BLaER1 (cell line): ENCODE measurements around the gene ZNRF3.

Experiments used
- H3K27ac ChIP-seq: shearing (Covaris generic); formaldehyde crosslinking; 2 replicates; pipeline ENCODE4 v1.8.1; 2022
- H3K27me3 ChIP-seq: shearing (Covaris generic); formaldehyde crosslinking; 2 replicates; pipeline ENCODE4 v1.8.1; 2022
- H3K36me3 ChIP-seq: shearing (Covaris generic); formaldehyde crosslinking; 2 replicates; pipeline ENCODE4 v1.8.1; 2022
- H3K4me1 ChIP-seq: shearing (Covaris generic); formaldehyde crosslinking; 2 replicates; pipeline ENCODE4 v1.8.1; 2022
- H3K4me2 ChIP-seq: shearing (Covaris generic); formaldehyde crosslinking; 2 replicates; pipeline ENCODE4 v1.8.1; 2022
- H3K4me3 ChIP-seq: shearing (Covaris generic); formaldehyde crosslinking; 2 replicates; pipeline ENCODE4 v1.8.1; 2022
- H3K9ac ChIP-seq: shearing (Covaris generic); formaldehyde crosslinking; 2 replicates; pipeline ENCODE4 v1.8.1; 2022
- H3K9me3 ChIP-seq: shearing (Covaris generic); formaldehyde crosslinking; 2 replicates; pipeline ENCODE4 v1.8.1; 2022
- H4K20me1 ChIP-seq: shearing (Covaris generic); formaldehyde crosslinking; 2 replicates; pipeline ENCODE4 v1.8.1; 2022
- Cebpa-rat ChIP-seq: shearing (Covaris generic); IDR thresholded peaks from 2 replicates; pipeline ENCODE4 v1.8.1; 2022

ZNRF3 gene

GRCh38 chr22:29092243-29092642 lies 208.9 kb downstream of the ZNRF3 start:
- Histone ChIP-seq H3K9ac (no peak overlapping the region), H3K4me3 (no peak overlapping the region), H3K4me2 (no peak overlapping the region), H3K9me3 (no peaks in the 10 kb centered on the region), H3K27ac (no peak overlapping the region), H4K20me1 (no peaks in the 10 kb centered on the region), H3K4me1 (no peaks in the 10 kb centered on the region), H3K27me3 (no peaks in the 10 kb centered on the region), H3K36me3 (no peaks in the 10 kb centered on the region)
- TF ChIP-seq Cebpa-rat: no peak

- no peaks in the 10 kb centered on the region for H4K20me1 ChIP-seq
- H3K36me3 ChIP-seq: no peaks in the 10 kb centered on the region
- no peaks in the 10 kb centered on the region for H3K27me3 ChIP-seq
- no peak overlapping the region for H3K4me3 ChIP-seq
- H3K9ac ChIP-seq: no peak overlapping the region
- H3K27ac ChIP-seq: no peak overlapping the region
- H3K9me3 ChIP-seq: no peaks in the 10 kb centered on the region
- no peak for TF ChIP-seq Cebpa-rat
- no peaks in the 10 kb centered on the region for H3K4me1 ChIP-seq
- no peak overlapping the region for H3K4me2 ChIP-seq
Observed at GRCh38 chr22:29093030-29093429, 209.7 kb downstream of the ZNRF3 start.

- Histone ChIP-seq H3K27ac (no peak overlapping the region), H3K36me3 (no peaks in the 10 kb centered on the region), H3K4me3 (no peak overlapping the region), H3K9me3 (no peaks in the 10 kb centered on the region), H3K4me2 (no peak overlapping the region), H4K20me1 (no peaks in the 10 kb centered on the region), H3K9ac (no peak overlapping the region), H3K27me3 (no peaks in the 10 kb centered on the region), H3K4me1 (no peaks in the 10 kb centered on the region)
- no peak for TF ChIP-seq Cebpa-rat
Observed at GRCh38 chr22:29093501-29094300, 210.3 kb downstream of the ZNRF3 start.

GRCh38 chr22:29095459-29095858 lies 212.1 kb downstream of the ZNRF3 start:
- no peaks in the 10 kb centered on the region for H3K9me3 ChIP-seq
- no peak overlapping the region for H3K27ac ChIP-seq
- H3K4me3 ChIP-seq: no peak overlapping the region
- no peak overlapping the region for H3K9ac ChIP-seq
- H3K4me2 ChIP-seq: no peak overlapping the region
- TF ChIP-seq Cebpa-rat: no peak
- no peaks in the 10 kb centered on the region for H3K36me3 ChIP-seq
- H4K20me1 ChIP-seq: no peaks in the 10 kb centered on the region
- H3K27me3 ChIP-seq: no peaks in the 10 kb centered on the region
- no peaks in the 10 kb centered on the region for H3K4me1 ChIP-seq

- Histone ChIP-seq H3K4me2 (no peak overlapping the region), H3K36me3 (no peaks in the 10 kb centered on the region), H3K27ac (no peak overlapping the region)
Observed at GRCh38 chr22:29096736-29097669, 213.6 kb downstream of the ZNRF3 start.

GRCh38 chr22:29098296-29098695 lies 214.9 kb downstream of the ZNRF3 start:
- Histone ChIP-seq H3K27ac (no peak overlapping the region), H3K36me3 (no peaks in the 10 kb centered on the region), H3K4me2 (no peak overlapping the region), H4K20me1 (no peaks in the 10 kb centered on the region), H3K9ac (no peak overlapping the region), H3K4me1 (no peaks in the 10 kb centered on the region), H3K9me3 (no peaks in the 10 kb centered on the region), H3K4me3 (no peak overlapping the region), H3K27me3 (no peaks in the 10 kb centered on the region)
- no peak for TF ChIP-seq Cebpa-rat

More at GRCh38 chr22:29096736-29097669, 213.6 kb downstream of the ZNRF3 start:
- no peaks in the 10 kb centered on the region for H3K4me1 ChIP-seq
- no peak overlapping the region for H3K9ac ChIP-seq
- no peaks in the 10 kb centered on the region for H4K20me1 ChIP-seq
- H3K4me3 ChIP-seq: no peak overlapping the region
- H3K9me3 ChIP-seq: no peaks in the 10 kb centered on the region
- no peaks in the 10 kb centered on the region for H3K27me3 ChIP-seq
- TF ChIP-seq Cebpa-rat: no peak

GRCh38 chr22:29102300-29102699 lies 218.9 kb downstream of the ZNRF3 start:
- H3K36me3 ChIP-seq: no peaks in the 10 kb centered on the region
- H3K27me3 ChIP-seq: no peaks in the 10 kb centered on the region
- H3K9me3 ChIP-seq: no peaks in the 10 kb centered on the region
- TF ChIP-seq Cebpa-rat: no peak
- no peaks in the 10 kb centered on the region for H4K20me1 ChIP-seq
- no peak overlapping the region for H3K4me2 ChIP-seq
- H3K9ac ChIP-seq: no peak overlapping the region
- no peak overlapping the region for H3K27ac ChIP-seq
- H3K4me1 ChIP-seq: no peaks in the 10 kb centered on the region
- H3K4me3 ChIP-seq: no peak overlapping the region

GRCh38 chr22:29103121-29103520 lies 219.7 kb downstream of the ZNRF3 start:
- Histone ChIP-seq H3K4me2 (no peak overlapping the region), H3K9ac (no peak overlapping the region), H3K36me3 (no peaks in the 10 kb centered on the region), H3K27me3 (no peaks in the 10 kb centered on the region), H3K9me3 (no peaks in the 10 kb centered on the region), H3K4me3 (no peak overlapping the region), H3K27ac (no peak overlapping the region), H3K4me1 (no peaks in the 10 kb centered on the region), H4K20me1 (no peaks in the 10 kb centered on the region)
- TF ChIP-seq Cebpa-rat: no peak

GRCh38 chr22:29105468-29105867 lies 222.1 kb downstream of the ZNRF3 start:
- no peaks in the 10 kb centered on the region for H3K9me3 ChIP-seq
- H4K20me1 ChIP-seq: no peaks in the 10 kb centered on the region
- TF ChIP-seq Cebpa-rat: no peak
- no peak overlapping the region for H3K4me2 ChIP-seq
- H3K4me3 ChIP-seq: no peak overlapping the region
- no peak overlapping the region for H3K9ac ChIP-seq
- no peaks in the 10 kb centered on the region for H3K36me3 ChIP-seq
- no peaks in the 10 kb centered on the region for H3K27me3 ChIP-seq
- no peaks in the 10 kb centered on the region for H3K4me1 ChIP-seq
- no peak overlapping the region for H3K27ac ChIP-seq

GRCh38 chr22:29106839-29107238 lies 223.5 kb downstream of the ZNRF3 start:
- no peak for TF ChIP-seq Cebpa-rat
- no peaks in the 10 kb centered on the region for H4K20me1 ChIP-seq
- no peak overlapping the region for H3K4me2 ChIP-seq
- H3K27me3 ChIP-seq: no peaks in the 10 kb centered on the region
- no peaks in the 10 kb centered on the region for H3K4me1 ChIP-seq
- H3K36me3 ChIP-seq: no peaks in the 10 kb centered on the region
- H3K4me3 ChIP-seq: no peak overlapping the region
- no peak overlapping the region for H3K27ac ChIP-seq
- H3K9ac ChIP-seq: no peak overlapping the region
- no peaks in the 10 kb centered on the region for H3K9me3 ChIP-seq
